H1 (cell line): ENCODE measurements around the gene RAP1GAP.

ENCODE experiments used
- ATF2 ChIP-seq: IDR thresholded peaks from 2 replicates; pipeline ENCODE4 v1.6.1; 2012; ENCODE audit warnings: low read length, inconsistent platforms
- CHD2 ChIP-seq: IDR thresholded peaks from 2 replicates; pipeline ENCODE4 v1.6.1; 2012; ENCODE audit warnings: low read length, improper control_type of control experiment
- CTCF ChIP-seq, 3 experiments: IDR thresholded peaks; 1 replicate in 2 of 3; 2 replicates in 1 of 3; pipeline versions ENCODE4 v1.5.1 to v1.6.1; 2011; ENCODE audit warnings: low read length in 3 of 3, mild to moderate bottlenecking in 3 of 3, inconsistent platforms in 2 of 3, low read depth in 1 of 3, moderate library complexity in 1 of 3; ENCODE audit not compliant: insufficient read depth in 1 of 3; ENCODE audit errors: control extremely low read depth in 1 of 3
- EZH2 ChIP-seq: fragments of 200-600 bp; sonication (generic); IDR thresholded peaks from 2 replicates; pipeline ENCODE4 v1.7.1; 2012; ENCODE audit warnings: low read depth, mild to moderate bottlenecking, moderate library complexity, low read length, inconsistent platforms; ENCODE audit not compliant: severe bottlenecking
- JUN ChIP-seq: IDR thresholded peaks from 2 replicates; pipeline ENCODE4 v1.6.1; 2011; ENCODE audit warnings: low read depth, mild to moderate bottlenecking, improper control_type of control experiment, low read length
- POLR2A ChIP-seq, 2 experiments: IDR thresholded peaks; 1 replicate in 1 of 2; 2 replicates in 1 of 2; pipeline ENCODE4 v1.6.1; 2011; ENCODE audit warnings: low read depth in 2 of 2, low read length in 2 of 2, mild to moderate bottlenecking in 2 of 2; ENCODE audit errors: control extremely low read depth in 1 of 2
- TAF1 ChIP-seq: IDR thresholded peaks from 2 replicates; pipeline ENCODE4 v1.6.1; 2011; ENCODE audit warnings: mild to moderate bottlenecking, low read depth, low read length
- ZNF274 ChIP-seq: IDR thresholded peaks from 2 replicates; pipeline ENCODE4 v1.7.0; 2012; ENCODE audit warnings: low read length, borderline replicate concordance; ENCODE audit errors: extremely low read depth

- TF ChIP-seq JUN: no peak
- TF ChIP-seq POLR2A (IDR thresholded peaks at IDR 0.05; ENCODE audit: control extremely low read depth in 1 of 2, low read depth in 2 of 2, low read length in 2 of 2): no peak
- TF ChIP-seq ZNF274: no peak
- TF ChIP-seq ATF2: no peak
- TF ChIP-seq EZH2: no peak
- TF ChIP-seq CTCF (IDR thresholded peaks at IDR 0.05; ENCODE audit: control extremely low read depth in 1 of 3, insufficient read depth in 1 of 3, low read depth in 1 of 3, low read length in 3 of 3): no peak
- TF ChIP-seq TAF1: no peak
- TF ChIP-seq CHD2: no peak
Observed at GRCh38 chr1:21593231-21593630, 75.9 kb downstream of the RAP1GAP start.
